Vagina (tissue), 2 donors: ENCODE measurements around the gene PIGV. TPM values are rescaled to one million over a fixed set of nuclear protein-coding genes. Genes with fewer than 3 reads are reported as not detected.
"Not testable (repeated sequence)": the region's sequence is repeated elsewhere in the genome, so short reads cannot be mapped to it uniquely, and the experiment has no call there.

ENCODE experiments used
- DNase-seq, 2 donors: peaks; one replicate each; pipeline ENCODE4 v3.0.0-alpha.2; 2017; ENCODE audit errors: extremely low spot score in 2 of 2
- H3K27ac ChIP-seq: fragments of 200-600 bp; sonication (generic); one replicate; pipeline ENCODE4 v1.5.1; 2019
- H3K27me3 ChIP-seq: fragments of 200-600 bp; sonication (generic); one replicate; pipeline ENCODE4 v1.5.1; 2019
- H3K36me3 ChIP-seq, 2 donors: fragments of 200-600 bp; sonication (generic); one replicate each; pipeline ENCODE4 v1.5.1; 2017 to 2019
- H3K4me1 ChIP-seq: fragments of 200-600 bp; sonication (generic); one replicate; pipeline ENCODE4 v1.5.1; 2019
- H3K4me3 ChIP-seq, 2 donors: fragments of 200-600 bp; sonication (generic); 1 replicate in 1 of 2; 2 replicates in 1 of 2; pipeline ENCODE4 v1.5.1; 2016 to 2019
- H3K9me3 ChIP-seq: fragments of 200-600 bp; sonication (generic); one replicate; pipeline ENCODE4 v1.5.1; 2019
- CTCF ChIP-seq, 3 experiments: fragments of 450-650 bp in 2 of 3; fragments of 200-600 bp in 1 of 3; sonication (generic) in 1 of 3; IDR thresholded peaks; one replicate each; pipeline ENCODE4 v1.5.1; 2017 to 2019; ENCODE audit warnings: antibody characterized with exemption in 3 of 3, mild to moderate bottlenecking in 2 of 3, moderate library complexity in 2 of 3
- POLR2A ChIP-seq, 2 donors: fragments of 450-650 bp; IDR thresholded peaks; one replicate each; pipeline ENCODE4 v1.6.1; 2017; ENCODE audit warnings: antibody characterized with exemption in 2 of 2, mild to moderate bottlenecking in 2 of 2, moderate library complexity in 2 of 2
- POLR2AphosphoS5 ChIP-seq, 2 donors: sonication (generic); formaldehyde crosslinking; IDR thresholded peaks; one replicate each; pipeline ENCODE4 v1.9.0; 2017; ENCODE audit warnings: antibody characterized with exemption in 2 of 2, mild to moderate bottlenecking in 2 of 2, low read depth in 1 of 2; ENCODE audit not compliant: insufficient read depth in 1 of 2
- intact Hi-C: fragments of 100-400 bp; cut with DNase I; formaldehyde crosslinking; loops from one replicate; pipeline ENCODE4 v1.15.1; 2023
- total RNA-seq: library from RNA; depleted of rRNA; stranded (reverse); fragments of >200 nt; gene quantifications from one replicate; pipeline ENCODE4 v1.2.3, GENCODE V29; 2016

PIGV gene
- total RNA-seq, 1 donor from 2014 or later, result 8.1 TPM

- intact Hi-C loops, result no loop called here
- Histone ChIP-seq H3K36me3 (peaks cover 0 to 6% of the 10 kb centered on the region in 2 donors), H3K27me3 (no peaks in the 10 kb centered on the region), H3K27ac (peak overlapping the region; percentile 53), H3K9me3 (no peaks in the 10 kb centered on the region), H3K4me3 (peak overlapping the region in 1 of 2 donors; percentile 22), H3K4me1 (peaks cover 16% of the 10 kb centered on the region)
- TF ChIP-seq CTCF (IDR thresholded peaks at IDR 0.05) (no peak), POLR2AphosphoS5 (IDR thresholded peaks at IDR 0.05; ENCODE audit: insufficient read depth in 1 of 2, low read depth in 1 of 2) (no peak), POLR2A (IDR thresholded peaks at IDR 0.05) (no peak)
- DNase-seq, result no peak
These were observed 11.9 kb downstream of the PIGV start for GRCh38 chr1:26799479-26800142.

DNA sequence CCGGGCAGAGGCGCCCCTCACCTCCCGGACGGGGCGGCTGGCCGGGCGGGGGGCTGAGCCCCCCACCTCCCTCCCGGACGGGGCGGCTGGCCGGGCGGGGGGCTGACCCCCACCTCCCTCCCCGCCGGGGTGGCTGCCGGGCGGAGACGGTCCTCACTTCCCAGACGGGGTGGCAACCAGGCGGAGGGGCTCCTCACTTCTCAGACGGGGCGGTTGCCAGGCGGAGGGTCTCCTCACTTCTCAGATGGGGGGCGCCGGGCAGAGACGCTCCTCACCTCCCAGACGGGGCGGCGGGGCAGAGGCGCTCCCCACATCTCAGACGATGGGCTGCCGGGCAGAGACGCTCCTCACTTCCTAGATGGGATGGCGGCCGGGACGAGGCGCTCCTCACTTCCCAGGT lies 16.2 kb downstream of the PIGV start:
- intact Hi-C loops, DNase-seq, H3K4me3 ChIP-seq, H3K9me3 ChIP-seq, H3K27me3 ChIP-seq, H3K36me3 ChIP-seq, H3K27ac ChIP-seq: not testable (repeated sequence)
- H3K4me1 ChIP-seq, result peaks cover 13% of the 10 kb centered on the region

DNA sequence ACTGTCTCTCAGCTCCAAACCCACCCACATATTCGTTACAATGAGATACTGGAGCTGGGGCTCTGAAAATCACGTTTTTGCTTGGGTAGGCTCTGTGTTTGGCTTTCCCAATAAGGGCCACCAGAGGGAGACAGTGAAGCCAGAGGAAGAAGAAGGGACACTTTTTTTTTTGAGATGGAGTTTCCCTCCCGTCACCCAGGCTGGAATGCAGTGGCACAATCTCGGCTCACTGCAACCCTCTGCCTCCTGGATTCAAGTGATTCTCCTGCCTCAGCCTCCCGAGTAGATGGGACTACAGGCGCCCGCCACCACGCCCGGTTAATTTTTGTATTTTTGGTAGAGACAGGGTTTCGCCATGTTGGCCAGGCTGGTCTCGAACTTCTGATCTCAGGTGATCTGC lies 22.4 kb downstream of the PIGV start:
- H3K27ac ChIP-seq, DNase-seq, H3K4me3 ChIP-seq, H3K36me3 ChIP-seq, H3K9me3 ChIP-seq, H3K4me1 ChIP-seq, intact Hi-C loops, H3K27me3 ChIP-seq: not testable (repeated sequence)
- TF ChIP-seq CTCF (IDR thresholded peaks at IDR 0.05) (peak in 2 of 3 experiments; percentile 24 to 61), POLR2AphosphoS5 (IDR thresholded peaks at IDR 0.05; ENCODE audit: insufficient read depth in 1 of 2, low read depth in 1 of 2) (peak in 1 of 2 donors; percentile 38)

DNA sequence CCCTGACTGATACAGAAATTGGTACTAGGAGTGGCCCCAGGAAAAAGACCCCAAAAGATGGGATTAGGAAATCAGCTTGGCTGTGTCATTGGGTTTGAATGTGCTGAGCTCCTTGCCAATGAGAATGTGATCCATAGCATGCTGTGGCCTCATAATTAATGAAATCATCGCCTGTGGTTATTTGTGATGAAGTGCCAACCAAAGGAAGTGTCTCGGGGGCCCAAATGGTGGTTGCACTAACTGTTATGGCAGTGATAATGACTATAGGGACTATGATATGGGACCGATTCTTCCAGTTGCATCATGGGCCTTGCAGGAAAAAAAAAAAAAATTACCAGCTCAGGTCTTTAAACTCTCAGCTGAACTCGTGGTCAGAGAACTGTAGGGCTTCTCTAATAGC lies 23.3 kb downstream of the PIGV start:
- TF ChIP-seq POLR2AphosphoS5 (IDR thresholded peaks at IDR 0.05; ENCODE audit: insufficient read depth in 1 of 2, low read depth in 1 of 2) (no peak), POLR2A (IDR thresholded peaks at IDR 0.05) (no peak), CTCF (IDR thresholded peaks at IDR 0.05) (no peak)

GRCh38 chr1:26811708-26812107 lies 24.0 kb downstream of the PIGV start:
- no peak overlapping the region for H3K4me3 ChIP-seq
- intact Hi-C loops, result no loop called here
- TF ChIP-seq CTCF (IDR thresholded peaks at IDR 0.05), result no peak
- no peak for TF ChIP-seq POLR2AphosphoS5 (IDR thresholded peaks at IDR 0.05; ENCODE audit: insufficient read depth in 1 of 2, low read depth in 1 of 2)
- no peak for TF ChIP-seq POLR2A (IDR thresholded peaks at IDR 0.05)
- no peaks in the 10 kb centered on the region for H3K4me1 ChIP-seq
- no peaks in the 10 kb centered on the region for H3K36me3 ChIP-seq
- no peaks in the 10 kb centered on the region for H3K9me3 ChIP-seq
- no peak for DNase-seq
- H3K27ac ChIP-seq, result no peak overlapping the region
- H3K27me3 ChIP-seq, result no peaks in the 10 kb centered on the region

More for the DNA sequence above, 23.3 kb downstream of the PIGV start:
- Histone ChIP-seq H3K36me3 (no peaks in the 10 kb centered on the region), H3K27me3 (no peaks in the 10 kb centered on the region), H3K9me3 (no peaks in the 10 kb centered on the region), H3K4me3 (no peak overlapping the region), H3K27ac (no peak overlapping the region), H3K4me1 (no peaks in the 10 kb centered on the region)
- intact Hi-C loops, result no loop called here
- no peak for DNase-seq
